Endothelial cell of umbilical vein (primary cell): Measurements from ENCODE around the gene OR10J5.

ENCODE experiments used
- CTCF ChIP-seq, 2 donors: IDR thresholded peaks; 1 replicate in 1 of 2; 2 replicates in 1 of 2; pipeline ENCODE4 v1.5.1; 2011; ENCODE audit warnings: low read length in 2 of 2, mild to moderate bottlenecking in 2 of 2, moderate library complexity in 2 of 2, control low read depth in 1 of 2, inconsistent platforms in 1 of 2, low read depth in 1 of 2; ENCODE audit not compliant: insufficient read depth in 1 of 2; ENCODE audit errors: extremely low read depth in 1 of 2
- POLR2AphosphoS5 ChIP-seq: IDR thresholded peaks from 2 replicates; pipeline ENCODE4 v1.6.1; 2012; ENCODE audit warnings: low read depth, mild to moderate bottlenecking, control low read depth, low read length, moderate library complexity; ENCODE audit not compliant: insufficient read depth

- no peak for TF ChIP-seq CTCF (IDR thresholded peaks at IDR 0.05; ENCODE audit: extremely low read depth in 1 of 2, insufficient read depth in 1 of 2, low read depth in 1 of 2, low read length in 2 of 2)
- no peak for TF ChIP-seq POLR2AphosphoS5
Observed at GRCh38 chr1:159535907-159536306, at the start of gene OR10J5.
